Neural progenitor cell (in vitro differentiated cells): Measurements from ENCODE around the gene PER2.

ENCODE experiments used
- EZH2 ChIP-seq: fragments of 200-600 bp; sonication (generic); IDR thresholded peaks from 2 replicates; pipeline ENCODE4 v1.6.1; 2017; ENCODE audit warnings: antibody characterized with exemption, mild to moderate bottlenecking, moderate library complexity
- TF ChIP-seq, protein P1 (sequence below): fragments of 200-600 bp; sonication (generic); IDR thresholded peaks from 2 replicates; pipeline ENCODE4 v1.5.1; 2017; ENCODE audit warnings: antibody characterized with exemption, mild to moderate bottlenecking

DNA sequence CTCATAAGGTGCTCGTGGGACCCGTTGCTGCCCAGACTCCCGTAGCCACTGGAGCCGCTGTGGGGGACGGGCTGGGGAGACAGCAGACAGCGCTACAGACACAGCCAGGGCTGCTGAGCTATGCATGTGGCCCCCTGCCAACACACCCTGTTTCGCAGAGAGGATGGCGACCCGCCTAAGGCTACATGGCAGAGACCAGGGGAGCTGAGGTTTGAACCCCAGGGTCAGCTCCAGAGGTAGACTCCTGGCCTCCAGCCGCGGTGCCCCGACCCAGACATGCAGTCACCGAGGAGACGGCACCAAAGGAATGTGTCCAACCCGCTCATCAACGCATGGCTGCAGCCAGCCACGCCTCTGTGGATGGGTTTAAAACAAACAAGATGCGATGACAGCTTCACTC lies 27.5 kb downstream of the PER2 start:
- no peak for TF ChIP-seq EZH2
- TF ChIP-seq, protein P1, sequence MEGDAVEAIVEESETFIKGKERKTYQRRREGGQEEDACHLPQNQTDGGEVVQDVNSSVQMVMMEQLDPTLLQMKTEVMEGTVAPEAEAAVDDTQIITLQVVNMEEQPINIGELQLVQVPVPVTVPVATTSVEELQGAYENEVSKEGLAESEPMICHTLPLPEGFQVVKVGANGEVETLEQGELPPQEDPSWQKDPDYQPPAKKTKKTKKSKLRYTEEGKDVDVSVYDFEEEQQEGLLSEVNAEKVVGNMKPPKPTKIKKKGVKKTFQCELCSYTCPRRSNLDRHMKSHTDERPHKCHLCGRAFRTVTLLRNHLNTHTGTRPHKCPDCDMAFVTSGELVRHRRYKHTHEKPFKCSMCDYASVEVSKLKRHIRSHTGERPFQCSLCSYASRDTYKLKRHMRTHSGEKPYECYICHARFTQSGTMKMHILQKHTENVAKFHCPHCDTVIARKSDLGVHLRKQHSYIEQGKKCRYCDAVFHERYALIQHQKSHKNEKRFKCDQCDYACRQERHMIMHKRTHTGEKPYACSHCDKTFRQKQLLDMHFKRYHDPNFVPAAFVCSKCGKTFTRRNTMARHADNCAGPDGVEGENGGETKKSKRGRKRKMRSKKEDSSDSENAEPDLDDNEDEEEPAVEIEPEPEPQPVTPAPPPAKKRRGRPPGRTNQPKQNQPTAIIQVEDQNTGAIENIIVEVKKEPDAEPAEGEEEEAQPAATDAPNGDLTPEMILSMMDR: no peak
